IPS DF 6.9 (cell line): Measurements from ENCODE around the gene ITFG1.

Experiments
- DNase-seq: peaks from one replicate; pipeline ENCODE4 v3.0.0-alpha.2; 2013; ENCODE audit warnings: low read depth, low spot score
- H3K27ac ChIP-seq: one replicate; pipeline ENCODE4 v1.5.1; 2013; ENCODE audit warnings: low read length, control low read depth
- H3K27me3 ChIP-seq: 2 replicates; pipeline ENCODE4 v1.6.1; 2013; ENCODE audit warnings: mild to moderate bottlenecking, low read length; ENCODE audit not compliant: control insufficient read depth, insufficient read depth
- H3K36me3 ChIP-seq: 2 replicates; pipeline ENCODE4 v1.6.1; 2013; ENCODE audit warnings: low read length; ENCODE audit not compliant: control insufficient read depth, insufficient read depth
- H3K4me1 ChIP-seq: 2 replicates; pipeline ENCODE4 v1.6.1; 2013; ENCODE audit warnings: low read length; ENCODE audit not compliant: control insufficient read depth, insufficient read depth
- H3K4me3 ChIP-seq: 2 replicates; pipeline ENCODE4 v1.5.1; 2013; ENCODE audit warnings: mild to moderate bottlenecking, low read length
- H3K9me3 ChIP-seq: 2 replicates; pipeline ENCODE4 v1.6.1; 2013; ENCODE audit warnings: low read length, inconsistent platforms; ENCODE audit not compliant: control insufficient read depth, insufficient read depth
- WGBS: extraction: QIAGEN DNeasy Blood & Tissue Kit; methylation state at CpG from one replicate; pipeline ENCODE4 v1.1.7; 2013; ENCODE audit warnings: mixed read lengths, missing lambda C conversion rate; ENCODE audit not compliant: insufficient read length, insufficient coverage; 5-methylcytosine and 5-hydroxymethylcytosine counted together

ITFG1 gene

DNA sequence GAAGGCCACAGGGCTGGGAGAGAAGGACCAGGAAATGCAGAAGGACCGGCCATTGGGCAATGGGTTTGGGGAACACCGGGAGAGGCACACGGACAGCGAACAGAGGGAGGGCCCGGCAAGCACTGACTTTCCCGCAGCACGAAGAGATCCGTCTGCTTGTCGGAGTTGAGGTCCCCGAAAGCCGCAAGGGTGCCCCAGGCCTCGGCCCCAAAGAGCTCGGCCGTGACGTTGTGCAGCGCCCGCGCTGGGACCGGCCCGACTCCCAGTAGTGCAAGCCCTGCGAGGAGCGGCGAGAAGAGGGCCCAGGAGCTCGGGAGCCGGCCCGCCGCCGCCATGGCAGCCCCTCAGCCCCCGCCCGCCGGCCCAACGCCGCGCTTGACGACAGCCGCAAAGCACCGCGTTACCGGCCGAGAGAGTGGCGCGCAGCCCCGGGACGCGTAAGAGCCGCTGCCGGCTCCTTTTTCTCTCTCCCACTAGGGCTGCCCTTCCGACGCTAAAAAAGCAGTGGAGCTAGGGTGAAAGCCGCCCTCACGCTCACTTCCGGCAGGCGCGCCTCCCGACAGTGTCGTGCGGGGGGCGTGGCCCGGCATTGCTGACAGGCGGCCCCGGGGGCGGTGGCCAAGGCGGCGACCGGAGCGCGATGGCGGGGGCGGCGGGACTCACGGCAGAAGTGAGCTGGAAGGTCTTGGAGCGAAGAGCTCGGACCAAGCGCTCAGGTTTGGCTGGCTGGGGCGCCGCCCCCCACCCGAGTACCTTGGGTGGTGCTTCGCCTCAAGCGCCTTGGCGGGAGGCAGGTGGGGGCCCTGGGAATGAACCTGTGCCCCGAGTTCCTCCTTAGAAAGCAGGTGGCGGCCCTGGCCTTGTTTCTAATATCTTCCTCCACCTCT lies at the start of gene ITFG1, which contains the start of gene PHKB:
TSS of gene ITFG1 (minus strand) at position 353 of the 887 bp plus-strand sequence. CDS start at position 335, 18 bp downstream.
TSS of gene PHKB (plus strand) at position 621 of the 887 bp plus-strand sequence. CDS start at position 641, 20 bp downstream.
- no peaks in the 10 kb centered on the region; the same call in 1 of the 2 replicates for H3K4me1 ChIP-seq
- peak within 1 kb of the TSS; percentile 91 for H3K4me3 ChIP-seq
- H3K36me3 ChIP-seq: no peaks in the 10 kb centered on the region
- no peak within 1 kb of the TSS for H3K27ac ChIP-seq
- no peaks in the 10 kb centered on the region for H3K27me3 ChIP-seq
- WGBS: no CpG with 5 or more reads among the region's 82 CpGs
- H3K9me3 ChIP-seq: no peaks in the 10 kb centered on the region
- peak; percentile 58 for DNase-seq

- no peaks in the 10 kb centered on the region for H3K36me3 ChIP-seq
- no peaks in the 10 kb centered on the region for H3K27me3 ChIP-seq
- no peaks in the 10 kb centered on the region for H3K4me1 ChIP-seq
- H3K4me3 ChIP-seq: no peak overlapping the region
- H3K27ac ChIP-seq: no peak overlapping the region
- WGBS: no CpG with 5 or more reads among the region's 1 CpG
- H3K9me3 ChIP-seq: no peaks in the 10 kb centered on the region
- no peak for DNase-seq
These were observed 46.8 kb upstream of the ITFG1 start for GRCh38 chr16:47507701-47508100.

DNA sequence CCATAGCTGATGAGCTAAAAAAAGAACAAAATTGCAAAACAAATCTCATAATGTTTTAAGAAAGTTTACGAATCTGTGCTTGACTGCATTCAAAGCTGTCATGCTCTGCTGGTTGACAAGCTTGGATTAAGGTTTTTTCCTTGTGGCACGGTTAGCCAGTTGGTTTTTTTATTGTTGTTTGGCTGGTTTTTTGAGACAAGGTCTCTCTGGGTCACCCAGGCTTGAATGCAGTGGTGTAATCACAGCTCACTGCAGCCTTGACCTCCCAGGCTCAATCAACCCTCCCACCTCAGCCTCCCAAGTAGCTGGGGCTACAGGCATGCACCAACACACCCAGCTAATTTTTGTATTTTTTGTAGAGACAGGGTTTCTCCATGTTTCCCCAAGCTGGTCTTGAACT lies 45.9 kb upstream of the ITFG1 start:
- Histone ChIP-seq H3K4me1 (no peaks in the 10 kb centered on the region), H3K4me3 (no peak overlapping the region), H3K27ac (no peak overlapping the region), H3K9me3 (no peaks in the 10 kb centered on the region), H3K27me3 (no peaks in the 10 kb centered on the region), H3K36me3 (no peaks in the 10 kb centered on the region)
- WGBS: no CpG with 5 or more reads among the region's 2 CpGs
- no peak for DNase-seq

- DNase-seq: no peak
These were observed 43.7 kb upstream of the ITFG1 start for GRCh38 chr16:47504599-47504998.

GRCh38 chr16:47503936-47504335 lies 43.1 kb upstream of the ITFG1 start:
- no peaks in the 10 kb centered on the region for H3K9me3 ChIP-seq
- H3K4me3 ChIP-seq: no peak overlapping the region
- WGBS: no CpG with 5 or more reads among the region's 1 CpG
- H3K4me1 ChIP-seq: no peaks in the 10 kb centered on the region
- H3K27me3 ChIP-seq: no peaks in the 10 kb centered on the region
- no peak overlapping the region for H3K27ac ChIP-seq
- no peak for DNase-seq
- no peaks in the 10 kb centered on the region for H3K36me3 ChIP-seq

More at GRCh38 chr16:47504599-47504998, 43.7 kb upstream of the ITFG1 start:
- Histone ChIP-seq H3K36me3 (no peaks in the 10 kb centered on the region), H3K27ac (no peak overlapping the region), H3K9me3 (no peaks in the 10 kb centered on the region), H3K4me3 (no peak overlapping the region), H3K4me1 (no peaks in the 10 kb centered on the region), H3K27me3 (no peaks in the 10 kb centered on the region)
- no CpG with 5 or more reads among the region's 7 CpGs for WGBS

DNA sequence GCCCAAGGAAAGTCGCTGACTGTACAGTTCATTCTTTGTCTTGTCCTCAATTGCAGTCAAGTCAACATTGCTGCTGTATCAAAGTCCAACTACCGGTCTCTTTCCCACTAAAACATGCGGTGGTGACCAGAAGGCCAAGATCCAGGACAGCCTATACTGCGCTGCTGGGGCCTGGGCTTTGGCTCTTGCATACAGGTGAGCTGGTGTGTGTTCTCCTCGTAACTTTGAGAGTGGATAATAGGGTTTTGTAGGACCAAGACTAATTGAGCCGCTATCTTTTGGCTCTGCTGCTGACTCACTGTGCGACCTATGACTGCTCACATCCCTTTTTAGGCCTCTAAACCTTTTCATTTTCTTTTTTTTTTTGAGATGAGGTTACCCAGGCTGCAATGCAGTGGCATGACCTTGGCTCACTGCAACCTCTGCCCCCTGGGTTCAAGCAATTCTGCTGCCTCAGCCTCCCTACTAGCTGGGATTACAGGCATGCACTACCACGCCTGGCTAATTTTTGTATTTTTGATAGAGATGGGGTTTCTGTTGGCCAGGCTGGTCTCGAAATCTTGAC lies 38.9 kb upstream of the ITFG1 start:
- no CpG with 5 or more reads among the region's 9 CpGs for WGBS
- no peaks in the 10 kb centered on the region for H3K27me3 ChIP-seq
- H3K4me3 ChIP-seq: no peak overlapping the region
- H3K4me1 ChIP-seq: no peaks in the 10 kb centered on the region
- no peaks in the 10 kb centered on the region for H3K36me3 ChIP-seq
- no peak for DNase-seq
- H3K9me3 ChIP-seq: no peaks in the 10 kb centered on the region
- no peak overlapping the region for H3K27ac ChIP-seq

- Histone ChIP-seq H3K36me3 (no peaks in the 10 kb centered on the region), H3K4me3 (no peak overlapping the region), H3K9me3 (no peaks in the 10 kb centered on the region), H3K27me3 (no peaks in the 10 kb centered on the region), H3K4me1 (no peaks in the 10 kb centered on the region), H3K27ac (no peak overlapping the region)
- no CpG with 5 or more reads among the region's 2 CpGs for WGBS
- no peak for DNase-seq
These were observed 38.3 kb upstream of the ITFG1 start for GRCh38 chr16:47499080-47499699.

DNA sequence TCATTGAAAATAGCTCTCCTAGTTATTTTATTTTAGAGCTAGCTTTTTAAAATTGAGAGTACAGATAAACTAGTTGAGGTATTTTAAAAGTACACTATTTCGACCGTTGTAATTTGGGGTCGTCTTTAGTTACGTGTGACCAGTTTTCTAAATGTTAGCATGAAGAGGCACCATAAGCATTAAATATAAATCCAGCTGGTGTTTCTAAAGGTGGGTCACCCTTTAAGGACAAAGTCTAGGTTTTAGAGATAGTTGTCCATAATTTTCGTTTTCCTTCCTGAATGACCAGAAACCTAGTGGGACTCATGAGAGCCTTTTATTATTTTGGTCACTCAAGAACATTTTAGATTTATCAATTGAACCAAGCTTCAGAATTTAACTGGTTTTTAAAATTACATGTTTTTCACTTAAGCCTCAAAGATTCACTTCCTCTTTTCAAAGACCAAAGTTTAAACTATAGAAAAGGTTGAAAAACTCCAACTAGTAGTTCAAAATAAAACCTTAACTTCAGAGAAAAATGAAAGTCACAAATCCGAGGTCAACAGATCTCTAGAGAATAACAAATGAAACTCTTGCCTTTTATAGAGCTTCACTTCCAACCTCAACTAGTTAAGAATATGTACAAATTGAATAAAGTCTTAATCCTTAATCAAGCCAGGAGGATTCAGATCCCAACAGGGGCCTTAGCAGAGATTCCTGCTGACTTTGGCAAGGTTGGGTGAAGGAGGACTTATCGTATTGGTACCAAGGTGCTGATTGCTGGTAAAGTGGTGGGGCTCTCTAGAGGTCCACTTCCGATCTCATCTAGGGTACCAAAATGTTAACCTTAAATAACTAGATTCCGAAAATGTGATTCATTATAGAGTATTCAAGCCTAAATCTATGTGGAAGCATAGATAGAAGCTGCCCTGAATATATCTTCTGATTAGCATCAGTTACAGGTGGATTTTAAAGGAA lies 32.8 kb upstream of the ITFG1 start:
- Histone ChIP-seq H3K27ac (no peak overlapping the region), H3K9me3 (no peaks in the 10 kb centered on the region; the same call in 1 of the 2 replicates), H3K27me3 (no peaks in the 10 kb centered on the region), H3K36me3 (no peaks in the 10 kb centered on the region), H3K4me1 (peaks cover 4% of the 10 kb centered on the region), H3K4me3 (no peak overlapping the region)
- WGBS: no CpG with 5 or more reads among the region's 9 CpGs
- no peak for DNase-seq

DNA sequence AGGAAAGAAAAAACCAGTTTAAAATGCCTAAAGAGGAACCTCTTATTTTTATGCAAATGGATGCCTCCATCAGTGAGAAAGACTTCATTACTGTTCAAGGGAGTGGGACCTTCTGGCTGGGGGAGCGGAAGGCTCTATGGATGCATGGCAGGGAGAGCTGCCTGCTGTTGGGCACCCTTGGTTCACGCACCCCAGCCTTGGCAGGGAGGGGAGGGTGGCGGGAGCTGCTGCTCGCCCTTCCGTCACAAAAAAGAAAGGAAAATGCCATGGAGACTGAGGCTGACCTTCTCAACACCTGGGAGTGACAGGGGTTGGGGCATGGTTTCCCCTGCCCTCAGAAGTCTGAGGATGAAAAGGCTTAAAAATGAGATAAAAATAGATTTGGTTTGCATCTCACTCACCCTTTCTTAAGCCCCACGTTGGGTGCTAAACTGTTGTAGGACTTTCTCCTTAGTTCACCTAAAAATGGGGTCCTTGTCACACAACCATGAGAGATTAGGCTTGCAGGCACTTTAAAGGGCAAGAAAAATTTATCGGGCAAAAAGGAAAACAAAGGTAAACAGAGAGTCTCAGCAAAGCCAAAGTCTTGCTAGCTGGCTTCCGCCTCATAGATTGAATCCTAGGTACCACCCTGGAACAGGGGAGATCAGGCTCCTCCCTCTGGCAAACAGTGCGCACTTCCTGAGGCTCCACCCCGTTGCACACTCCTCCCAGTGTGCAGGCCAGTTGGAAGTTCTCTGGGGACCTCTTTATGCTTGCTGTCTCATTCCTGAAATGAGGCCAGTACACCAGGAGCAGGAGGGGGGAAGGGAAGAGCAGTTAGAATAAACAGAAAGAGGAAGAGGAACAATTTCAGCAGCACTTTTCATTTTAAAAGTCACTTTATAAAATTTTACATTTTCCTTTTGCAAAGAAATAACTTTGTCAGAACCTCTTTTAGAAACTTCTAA lies 31.8 kb upstream of the ITFG1 start:
- no CpG with 5 or more reads among the region's 10 CpGs for WGBS
- Histone ChIP-seq H3K27me3 (no peaks in the 10 kb centered on the region), H3K4me3 (no peak overlapping the region), H3K9me3 (no peaks in the 10 kb centered on the region; the same call in 1 of the 2 replicates), H3K27ac (no peak overlapping the region), H3K36me3 (no peaks in the 10 kb centered on the region), H3K4me1 (peaks cover 4% of the 10 kb centered on the region)
- no peak for DNase-seq
